ENCODE measurements around the gene RPLP2. TPM values are rescaled to one million over a fixed set of nuclear protein-coding genes. Genes with fewer than 3 reads are reported as not detected.

The RPLP2 gene
- total RNA-seq: 100 to 1,000 TPM; 314 to 600 (median 440) TPM

GRCh38 chr11:809287-810039 is at the start of gene RPLP2:
Gene RPLP2 (plus strand): TSS chr11:809967. CDS start chr11:810235, 268 bp downstream.
- DNase-seq: peak; percentile 97 to 98
- H3K36me3 ChIP-seq: peaks cover 0 to 27% of the 10 kb centered on the region in 2 donors
- peak; percentile 83 to 85 for ATAC-seq
- no peaks in the 10 kb centered on the region for H3K9me3 ChIP-seq
- peak within 1 kb of the TSS; percentile 97 to 100 (median 100) for H3K27ac ChIP-seq
- peaks cover 38 to 41% of the 10 kb centered on the region in 2 donors for H3K4me1 ChIP-seq
- peak in 1 of 5 experiments; percentile 10 for TF ChIP-seq CTCF (IDR thresholded peaks at IDR 0.05 in 4 of 5, conservative IDR thresholded peaks at IDR 0.05 in 1 of 5)
- peak; percentile 90 to 95 for TF ChIP-seq POLR2A (IDR thresholded peaks at IDR 0.05)
- in situ Hi-C loops (cut with MboI; ENCODE audit: low sequenced_read_pairs in 4 of 4) (no loop called here), intact Hi-C loops (cut with DNase I; ENCODE audit: low total_unique reads) (loop anchor here (1.0 to 5.0 kb wide), 2 partner anchors 10 to 242 kb away; no protein-coding TSS in a partner anchor)
- H3K27me3 ChIP-seq: no peaks in the 10 kb centered on the region
- peak within 1 kb of the TSS; percentile 66 to 97 (median 78) for H3K4me3 ChIP-seq

GRCh38 chr11:760236-760635 is 49.5 kb upstream of the RPLP2 start:
- DNase-seq (no peak), ATAC-seq (no peak)
- intact Hi-C loops (cut with DNase I; ENCODE audit: low total_unique reads): no loop called here
- no peak overlapping the region for H3K4me3 ChIP-seq
- peaks cover 0 to 93% of the 10 kb centered on the region in 2 donors for H3K36me3 ChIP-seq
- TF ChIP-seq POLR2A (IDR thresholded peaks at IDR 0.05) (no peak), CTCF (IDR thresholded peaks at IDR 0.05 in 4 of 5, conservative IDR thresholded peaks at IDR 0.05 in 1 of 5) (no peak)
- no peaks in the 10 kb centered on the region for H3K9me3 ChIP-seq
- no peaks in the 10 kb centered on the region for H3K27me3 ChIP-seq
- no peak overlapping the region for H3K27ac ChIP-seq
- in situ Hi-C loops (cut with MboI; ENCODE audit: low sequenced_read_pairs in 4 of 4): no loop called here
- H3K4me1 ChIP-seq: no peaks in the 10 kb centered on the region

- no peaks in the 10 kb centered on the region for H3K4me1 ChIP-seq
- no peak for DNase-seq
- intact Hi-C loops (cut with DNase I; ENCODE audit: low total_unique reads) (no loop called here), in situ Hi-C loops (cut with MboI; ENCODE audit: low sequenced_read_pairs in 4 of 4) (no loop called here)
- no peaks in the 10 kb centered on the region for H3K27me3 ChIP-seq
- no peak for ATAC-seq
- no peak overlapping the region for H3K27ac ChIP-seq
- TF ChIP-seq CTCF (IDR thresholded peaks at IDR 0.05 in 4 of 5, conservative IDR thresholded peaks at IDR 0.05 in 1 of 5): no peak
- no peak for TF ChIP-seq POLR2A (IDR thresholded peaks at IDR 0.05)
- no peaks in the 10 kb centered on the region for H3K9me3 ChIP-seq
- peaks cover 0 to 92% of the 10 kb centered on the region in 2 donors for H3K36me3 ChIP-seq
- H3K4me3 ChIP-seq: no peak overlapping the region
These were observed 48.1 kb upstream of the RPLP2 start for GRCh38 chr11:761526-762108.

- in situ Hi-C loops (cut with MboI; ENCODE audit: low sequenced_read_pairs in 4 of 4) (no loop called here), intact Hi-C loops (cut with DNase I; ENCODE audit: low total_unique reads) (no loop called here)
- no peak overlapping the region for H3K4me3 ChIP-seq
- DNase-seq (peak in 1 of 2 donors; percentile 58), ATAC-seq (peak; percentile 30 to 71)
- no peaks in the 10 kb centered on the region for H3K4me1 ChIP-seq
- H3K36me3 ChIP-seq: peaks cover 0 to 92% of the 10 kb centered on the region in 2 donors
- TF ChIP-seq POLR2A (IDR thresholded peaks at IDR 0.05) (no peak), CTCF (IDR thresholded peaks at IDR 0.05 in 4 of 5, conservative IDR thresholded peaks at IDR 0.05 in 1 of 5) (peak in 3 of 5 experiments; percentile 11 to 19 (median 12))
- H3K27ac ChIP-seq: peak overlapping the region in 2 of 4 donors; percentile 22 to 52
- no peaks in the 10 kb centered on the region for H3K27me3 ChIP-seq
- H3K9me3 ChIP-seq: no peaks in the 10 kb centered on the region
These were observed 47.2 kb upstream of the RPLP2 start for GRCh38 chr11:762421-763072.
